GM10847 (cell line): Measurements from ENCODE around the gene DGKG.

ENCODE experiments used
- POLR2A ChIP-seq: IDR thresholded peaks from 2 replicates; pipeline ENCODE4 v1.6.1; 2011; ENCODE audit not compliant: insufficient read length; ENCODE audit errors: extremely low read depth

The DGKG gene

DNA sequence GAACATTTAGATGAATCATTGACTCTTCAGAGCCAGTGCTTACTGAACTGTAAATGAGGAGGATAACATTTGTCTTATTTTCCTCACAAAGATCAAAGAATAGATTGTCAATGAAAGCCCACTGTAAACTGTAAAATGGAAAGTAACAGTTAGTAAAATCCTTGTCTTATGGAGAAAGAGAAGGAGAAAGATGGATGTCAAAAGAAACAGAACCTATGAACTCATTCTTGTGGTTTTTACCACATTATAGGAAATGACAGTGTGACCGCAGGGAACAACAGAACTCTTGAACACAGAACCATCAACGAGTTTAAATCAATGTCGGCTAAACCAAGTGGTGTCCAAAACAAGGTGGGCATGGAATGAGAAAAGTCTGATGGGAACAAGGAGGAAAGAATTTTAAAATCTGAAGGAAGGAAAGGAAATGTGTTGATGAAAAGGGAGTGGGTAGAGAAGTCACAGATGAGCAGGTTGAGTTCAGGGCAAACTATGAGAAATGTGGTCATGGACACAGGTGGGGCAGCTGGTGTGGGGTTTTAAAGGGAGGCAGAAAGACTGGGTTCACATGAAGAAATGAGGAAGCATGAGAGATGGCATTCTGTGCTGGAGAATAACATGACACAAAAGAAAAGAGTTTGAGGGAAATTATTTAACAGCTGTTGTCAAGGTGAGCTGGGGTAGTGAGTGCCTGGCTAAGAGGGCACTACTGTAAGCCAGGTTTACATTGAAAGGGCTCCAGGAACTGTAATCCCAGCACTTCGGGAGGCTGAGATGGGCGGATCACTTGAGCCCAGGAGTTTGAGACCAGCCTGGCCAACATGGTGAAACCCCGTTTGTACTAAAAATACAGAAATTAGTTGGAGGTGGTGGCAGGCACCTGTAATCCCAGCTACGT is 210.7 kb downstream of the DGKG start:
- TF ChIP-seq POLR2A, result no peak

DNA sequence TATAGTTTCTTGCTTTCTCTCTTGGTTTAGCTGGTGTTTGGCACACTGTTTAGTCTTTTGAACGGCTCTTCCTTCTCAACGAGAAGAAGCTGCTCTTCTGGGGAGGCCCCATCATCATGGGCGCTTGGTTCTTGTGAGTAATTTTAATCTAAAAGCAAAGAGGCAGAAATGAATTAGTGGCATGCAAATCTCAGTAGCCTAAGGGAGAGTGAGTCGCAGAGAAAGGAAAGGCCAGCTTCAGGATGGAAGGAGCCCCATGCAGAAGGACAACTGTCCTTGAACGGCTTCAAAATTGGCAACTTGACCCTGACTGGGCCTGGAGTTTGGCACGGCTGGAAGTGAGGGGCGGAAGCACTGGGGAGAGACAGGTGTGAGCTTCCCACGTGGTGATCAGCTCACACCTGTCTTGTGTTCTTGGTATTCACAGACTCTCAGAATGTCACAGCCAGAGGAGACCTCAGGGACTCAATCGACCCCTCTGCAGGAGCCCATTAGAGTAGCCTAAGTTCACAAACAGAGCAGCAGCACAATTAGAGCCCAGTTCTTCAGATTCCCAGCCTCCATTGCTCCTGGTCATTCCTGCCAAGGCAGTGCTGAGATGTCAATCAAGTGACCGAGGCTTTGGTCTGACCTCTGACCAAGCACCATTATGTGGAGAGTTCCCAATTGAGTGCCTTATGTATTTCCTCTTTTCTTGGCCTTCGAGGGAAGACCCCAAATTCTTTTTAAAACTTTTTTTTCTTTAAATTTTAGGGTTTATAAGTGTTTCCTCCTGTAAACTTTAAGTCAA is 211.8 kb downstream of the DGKG start:
- no peak for TF ChIP-seq POLR2A

DNA sequence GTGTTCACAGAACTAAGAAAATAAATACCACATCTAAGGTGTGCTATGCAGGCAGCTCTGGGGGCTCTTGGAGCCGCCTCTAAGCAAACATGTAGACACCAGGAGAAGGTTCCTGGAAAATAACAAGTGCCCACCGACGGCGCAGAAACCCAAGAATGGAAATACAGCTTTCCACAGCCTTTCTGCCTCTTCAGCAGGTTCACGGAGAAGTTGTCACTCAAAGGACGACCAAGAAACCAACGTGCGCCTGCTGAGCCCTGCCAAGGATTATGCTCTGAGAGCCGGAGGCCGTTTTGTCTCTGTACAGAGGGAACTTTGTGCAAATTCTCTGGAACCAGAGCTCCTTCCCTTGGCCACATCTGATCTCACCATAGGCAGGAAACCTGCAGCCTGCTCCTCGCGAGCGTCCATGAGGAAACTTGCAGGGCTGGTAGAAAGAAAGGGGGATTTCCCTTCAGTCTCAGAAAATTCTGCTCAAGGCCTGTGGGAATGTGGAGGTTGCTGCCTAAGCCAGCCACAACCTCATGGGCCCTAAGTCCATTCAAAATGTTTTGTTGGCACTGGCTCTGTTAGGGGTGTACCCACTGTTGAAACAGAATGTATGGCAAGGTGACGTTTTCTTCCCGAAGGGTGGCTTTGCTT is 212.6 kb downstream of the DGKG start:
- no peak for TF ChIP-seq POLR2A

DNA sequence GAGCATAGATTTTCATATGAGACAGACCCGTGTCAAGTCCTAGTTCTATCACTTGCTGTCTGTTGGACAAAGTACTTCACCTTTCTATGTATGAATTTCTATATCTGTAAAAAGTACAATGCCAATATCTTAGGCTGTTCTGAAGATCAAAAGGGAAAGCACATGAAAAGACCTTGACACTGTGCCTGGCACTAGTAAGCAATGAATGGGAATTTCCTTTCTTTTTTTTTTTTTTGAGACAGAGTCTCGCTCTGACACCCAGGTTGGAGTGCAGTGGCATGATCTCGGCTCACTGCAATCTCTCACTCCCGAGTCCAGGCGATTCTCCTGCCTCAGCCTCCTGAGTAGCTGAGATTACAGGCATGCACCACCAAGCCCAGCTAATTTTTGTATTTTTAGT is 217.8 kb downstream of the DGKG start:
- TF ChIP-seq POLR2A, result no peak

DNA sequence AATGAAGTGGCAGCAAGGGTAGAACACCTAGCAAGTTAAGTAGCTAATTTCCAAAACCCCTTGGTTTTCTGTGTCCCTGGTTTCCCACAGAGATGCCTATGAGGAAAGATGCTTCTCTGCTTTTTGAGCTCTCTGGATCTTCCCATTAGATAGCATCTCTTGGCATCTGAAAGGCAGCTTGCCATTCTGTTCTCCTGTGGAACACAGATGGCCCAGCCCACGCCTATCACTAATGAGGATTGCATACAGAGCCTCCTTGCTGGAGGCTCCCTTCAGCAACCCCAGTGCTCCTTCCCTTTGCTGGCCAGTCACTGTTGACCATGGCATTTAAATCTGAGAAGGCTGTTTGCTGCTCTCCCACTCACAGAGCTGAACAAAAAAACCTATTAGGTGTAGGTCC is 218.8 kb downstream of the DGKG start:
- TF ChIP-seq POLR2A, result no peak

DNA sequence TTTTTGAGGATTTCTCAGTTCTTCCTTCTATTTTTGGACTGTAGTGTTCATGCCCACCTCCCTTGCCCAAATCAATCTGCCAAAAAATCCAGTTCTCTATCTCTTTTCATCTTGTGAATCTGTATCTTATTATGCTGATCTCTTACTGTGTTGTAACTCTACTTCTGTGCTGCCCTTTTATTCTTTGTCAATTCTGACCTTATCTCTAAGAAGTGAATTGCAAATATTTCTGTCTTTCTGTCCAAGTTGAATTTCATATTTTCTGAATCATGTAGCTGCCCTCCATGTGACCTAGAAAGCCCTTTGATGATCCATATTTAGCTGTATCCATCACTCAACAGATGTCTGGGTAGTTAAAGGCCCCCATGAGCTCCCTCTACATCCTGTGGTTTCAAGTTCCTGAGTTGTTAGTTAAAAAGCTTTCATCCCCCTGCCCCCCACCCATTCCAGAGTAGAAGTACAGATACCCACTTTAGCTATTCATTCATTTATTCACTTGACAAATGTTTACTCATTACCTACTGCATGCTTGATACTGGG is 219.6 kb downstream of the DGKG start:
- no peak for TF ChIP-seq POLR2A

DNA sequence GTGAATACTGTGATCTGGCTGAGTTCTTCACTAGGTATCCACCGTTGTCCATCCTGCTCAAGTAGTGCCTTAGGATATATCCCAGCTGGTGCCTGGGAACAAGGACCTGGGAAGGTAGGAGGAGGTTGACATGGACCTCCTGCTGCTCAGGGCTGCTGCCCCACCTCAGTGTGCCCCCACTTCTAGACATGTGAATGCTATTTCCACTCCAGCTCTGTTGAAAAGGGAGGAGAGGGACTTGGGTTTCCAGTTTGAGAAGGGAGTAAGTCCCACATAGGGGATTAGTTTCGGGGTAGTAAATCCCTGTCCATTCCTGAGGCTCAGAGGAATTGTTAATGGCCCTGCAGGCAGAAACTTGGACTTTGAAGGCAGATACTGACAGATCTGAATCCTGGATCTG is 220.2 kb downstream of the DGKG start:
- no peak for TF ChIP-seq POLR2A

DNA sequence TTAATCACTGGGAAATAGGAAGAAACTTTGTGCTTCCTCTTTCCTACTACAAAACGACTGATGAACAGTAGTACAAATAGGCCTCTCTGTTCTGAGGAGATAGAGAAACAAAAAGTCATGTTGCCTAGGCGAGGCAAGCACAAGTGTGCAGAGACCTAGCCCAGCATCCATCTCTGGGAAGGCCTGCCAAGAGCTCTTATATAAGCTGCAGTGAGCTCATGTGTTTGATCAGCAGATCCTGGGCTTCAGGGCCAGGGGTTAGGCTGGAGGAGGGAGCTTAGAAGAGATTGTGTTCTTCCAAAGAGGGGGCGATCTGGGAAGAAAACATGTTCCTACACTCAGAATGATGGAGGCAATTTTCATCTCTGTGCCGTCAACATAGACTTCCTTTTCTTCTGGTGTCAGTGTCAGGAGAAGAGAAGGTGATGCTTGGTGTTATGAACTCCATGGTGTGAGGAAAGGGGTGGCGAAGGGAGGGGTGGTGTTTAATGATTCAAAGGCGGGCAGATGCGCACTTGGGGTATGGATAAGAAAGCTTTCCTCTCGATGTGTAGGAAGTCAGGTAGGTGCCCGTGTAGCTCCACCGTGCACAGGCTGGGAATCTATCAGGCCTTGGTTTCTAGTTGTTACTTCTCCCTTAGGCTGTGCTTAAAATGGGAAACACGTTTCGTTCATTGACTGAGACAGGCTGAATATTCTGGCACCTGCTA is 223.6 kb downstream of the DGKG start:
- TF ChIP-seq POLR2A, result no peak

DNA sequence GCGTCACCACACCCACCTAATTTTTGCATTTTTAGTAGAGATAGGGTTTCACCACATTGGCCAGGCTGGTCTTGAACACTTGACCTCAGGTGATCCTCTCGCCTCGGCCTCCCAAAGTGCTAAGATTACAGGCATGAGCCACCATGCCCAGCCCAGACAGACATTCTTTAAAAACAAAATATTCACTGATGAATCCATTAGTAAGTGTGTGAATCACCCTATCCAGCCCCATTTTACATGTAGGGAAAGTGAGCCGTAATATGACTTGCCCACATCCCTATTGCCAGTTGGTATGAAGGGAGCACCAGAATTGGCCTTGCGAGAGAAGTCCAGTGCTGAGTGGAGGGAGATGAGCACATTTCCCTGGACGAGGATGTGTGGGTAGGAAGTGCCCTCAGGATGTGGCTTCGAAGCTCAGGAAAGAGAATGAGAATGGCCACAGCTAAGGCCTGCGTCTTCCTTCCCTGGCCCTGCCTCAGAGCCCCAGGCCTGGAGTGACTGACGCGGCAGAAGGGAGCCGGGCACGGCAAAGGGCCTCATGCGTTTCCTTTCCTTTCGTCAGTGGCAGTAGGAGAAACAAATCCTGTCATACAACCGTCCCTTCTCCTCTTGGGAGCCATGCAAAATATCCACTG is 224.9 kb downstream of the DGKG start:
- TF ChIP-seq POLR2A, result no peak

DNA sequence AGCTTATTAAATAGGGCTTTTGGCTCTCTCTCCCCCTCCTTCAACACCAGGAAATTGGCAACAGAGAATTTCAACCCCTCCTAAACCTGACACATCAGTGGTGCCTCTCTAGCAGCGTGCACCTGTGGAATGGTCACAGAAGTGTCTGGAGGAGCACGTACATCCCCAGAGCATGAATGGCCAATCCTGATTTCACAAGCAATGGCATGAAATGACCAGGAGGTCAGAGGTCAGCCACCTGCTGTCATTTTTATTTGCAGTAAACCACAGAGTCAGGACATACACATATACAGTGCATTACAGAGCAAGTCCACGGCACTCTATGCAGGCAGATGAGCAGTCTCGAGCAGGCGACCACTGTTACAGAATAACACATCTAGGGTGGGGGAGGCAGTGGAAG is 228.1 kb downstream of the DGKG start:
- no peak for TF ChIP-seq POLR2A

DNA sequence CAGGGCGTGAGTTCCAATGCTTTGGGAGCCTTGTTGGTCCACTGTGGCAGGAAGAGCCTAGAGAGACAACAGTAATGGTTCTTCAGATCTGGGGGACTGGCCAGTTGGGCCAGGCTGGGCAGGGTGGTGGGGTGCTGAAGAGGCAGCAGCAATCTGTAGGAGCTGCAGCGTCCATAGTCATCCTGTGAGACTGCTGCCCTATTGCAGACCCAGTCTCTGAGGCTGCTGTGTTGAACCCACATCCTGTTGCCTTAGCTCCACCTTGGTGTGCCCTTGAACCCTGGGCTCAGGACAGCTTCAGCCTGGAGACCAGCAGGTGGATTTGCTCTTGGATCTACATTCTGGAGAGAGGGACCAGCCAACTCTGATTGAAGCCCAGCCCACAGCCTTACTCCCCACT is 229.5 kb downstream of the DGKG start:
- TF ChIP-seq POLR2A, result no peak

DNA sequence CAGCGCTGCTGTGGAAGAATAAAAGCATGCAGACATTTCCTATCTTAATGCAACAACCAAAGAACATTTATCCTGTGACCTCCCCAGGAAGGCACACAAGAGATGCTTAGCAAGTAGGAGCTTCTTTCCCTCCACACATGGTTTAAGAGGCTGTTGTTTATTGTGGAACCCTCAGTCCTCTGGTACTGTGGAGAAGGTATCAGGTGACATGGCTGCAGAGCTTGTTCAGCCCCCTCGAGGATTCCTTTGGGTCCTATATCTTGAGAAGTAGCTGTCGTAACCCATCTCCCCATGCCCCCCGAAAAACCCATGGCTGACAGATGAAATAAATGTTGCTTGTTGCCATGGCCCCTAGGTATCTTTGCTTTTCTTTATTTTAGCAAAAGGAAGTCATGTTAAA is 232.8 kb downstream of the DGKG start:
- TF ChIP-seq POLR2A, result no peak

DNA sequence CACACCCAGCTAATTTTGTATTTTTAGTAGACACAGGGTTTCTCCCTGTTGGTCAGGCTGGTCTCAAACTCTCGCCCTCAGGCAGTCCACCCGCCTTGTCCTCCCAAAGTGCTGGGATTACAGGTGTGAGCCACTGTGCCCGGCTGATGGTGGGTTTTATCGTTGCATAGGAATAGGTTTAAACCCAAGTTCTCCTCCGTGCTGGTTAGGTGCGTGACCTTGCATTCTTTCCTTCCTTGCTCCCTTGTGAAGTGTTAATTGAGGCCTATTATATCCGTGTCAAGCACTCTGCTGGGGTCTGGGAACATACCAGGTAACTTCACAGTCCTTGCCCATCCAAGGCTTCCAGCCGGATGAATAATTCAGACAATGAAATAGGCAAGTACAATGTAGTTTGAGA is 233.9 kb downstream of the DGKG start:
- TF ChIP-seq POLR2A, result no peak

DNA sequence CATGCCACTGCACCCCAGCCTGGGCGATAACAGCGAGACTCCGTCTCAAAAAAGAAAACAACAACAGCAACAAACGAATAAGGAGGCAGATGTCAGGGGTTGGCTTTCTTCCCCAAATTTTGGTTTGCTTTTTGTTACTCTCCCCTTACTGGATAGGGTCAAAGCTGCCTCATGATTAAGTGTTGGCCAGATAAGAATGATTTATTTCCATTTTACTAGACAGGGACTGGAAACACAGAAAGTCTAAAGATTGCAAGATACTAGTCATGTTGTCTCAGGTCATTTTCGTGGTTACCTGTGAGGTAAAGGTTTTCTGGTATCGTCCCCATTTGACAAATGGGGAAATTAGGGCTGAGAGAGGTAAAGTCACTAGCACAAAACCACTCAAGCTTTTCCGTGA is 234.6 kb downstream of the DGKG start:
- TF ChIP-seq POLR2A, result no peak
